ENCODE results near the gene CYP4F8. TPM values are rescaled to one million over a fixed set of nuclear protein-coding genes. Genes with fewer than 3 reads are reported as not detected.
"Not testable (repeated sequence)": the region's sequence is repeated elsewhere in the genome, so short reads cannot be mapped to it uniquely, and the experiment has no call there.

CYP4F8 gene
- total RNA-seq, 1 donor from 2014 or later: not detected

DNA sequence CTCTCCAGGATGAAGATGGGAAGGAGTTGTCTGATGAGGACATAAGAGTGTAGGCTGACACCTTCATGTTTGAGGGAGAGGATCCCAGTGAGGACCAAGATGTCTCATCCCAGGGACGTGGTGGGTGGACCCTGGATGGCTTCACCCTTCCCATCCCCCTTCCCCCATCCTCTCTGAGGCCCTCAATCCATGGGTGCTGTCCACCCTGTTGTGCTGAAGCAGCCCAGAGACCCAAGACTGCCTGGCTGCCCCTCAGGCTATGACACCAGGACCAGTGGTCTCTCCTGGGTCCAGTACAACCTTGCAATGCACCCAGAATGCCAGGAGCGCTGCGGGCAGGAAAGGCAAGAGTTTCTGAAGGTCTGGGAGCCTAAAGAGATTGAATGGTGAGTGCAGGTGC is 54.4 kb downstream of the CYP4F8 start:
- Mint-ChIP-seq H3K9me3 (no peaks in the 10 kb centered on the region), H3K36me3 (ENCODE audit: low read depth) (no peaks in the 10 kb centered on the region), H3K27ac (no peak overlapping the region), H3K4me3 (ENCODE audit: low read depth) (no peak overlapping the region), H3K4me1 (ENCODE audit: low read depth) (no peaks in the 10 kb centered on the region), H3K27me3 (ENCODE audit: low read depth) (no peaks in the 10 kb centered on the region)
- no peak for DNase-seq (ENCODE audit: low spot score)
- intact Hi-C loops (cut with micrococcal nuclease): no loop called here

DNA sequence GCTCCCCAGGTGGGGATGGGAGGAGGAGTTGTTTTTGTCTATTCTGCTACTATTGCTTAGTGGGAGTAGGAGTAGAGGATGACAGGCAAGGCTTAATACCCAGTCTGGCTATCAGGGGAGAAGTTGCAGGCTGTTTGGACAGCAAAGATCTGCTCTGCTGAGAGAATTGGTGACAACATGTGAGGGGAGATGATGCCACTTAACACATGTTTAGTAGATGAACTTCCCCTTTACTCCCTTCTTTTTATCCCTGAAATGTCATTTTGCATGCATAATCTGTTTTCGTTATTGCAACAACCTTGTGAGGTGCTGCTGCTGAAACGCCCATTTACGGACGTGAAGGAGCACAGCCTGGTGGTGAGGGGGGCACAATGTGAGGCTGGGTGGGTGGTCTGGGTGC is 54.9 kb downstream of the CYP4F8 start:
- Mint-ChIP-seq H3K9me3 (no peaks in the 10 kb centered on the region), H3K36me3 (ENCODE audit: low read depth) (no peaks in the 10 kb centered on the region), H3K4me1 (ENCODE audit: low read depth) (no peaks in the 10 kb centered on the region), H3K27ac (no peak overlapping the region), H3K4me3 (ENCODE audit: low read depth) (no peak overlapping the region), H3K27me3 (ENCODE audit: low read depth) (no peaks in the 10 kb centered on the region)
- intact Hi-C loops (cut with micrococcal nuclease): no loop called here
- DNase-seq (ENCODE audit: low spot score): no peak

DNA sequence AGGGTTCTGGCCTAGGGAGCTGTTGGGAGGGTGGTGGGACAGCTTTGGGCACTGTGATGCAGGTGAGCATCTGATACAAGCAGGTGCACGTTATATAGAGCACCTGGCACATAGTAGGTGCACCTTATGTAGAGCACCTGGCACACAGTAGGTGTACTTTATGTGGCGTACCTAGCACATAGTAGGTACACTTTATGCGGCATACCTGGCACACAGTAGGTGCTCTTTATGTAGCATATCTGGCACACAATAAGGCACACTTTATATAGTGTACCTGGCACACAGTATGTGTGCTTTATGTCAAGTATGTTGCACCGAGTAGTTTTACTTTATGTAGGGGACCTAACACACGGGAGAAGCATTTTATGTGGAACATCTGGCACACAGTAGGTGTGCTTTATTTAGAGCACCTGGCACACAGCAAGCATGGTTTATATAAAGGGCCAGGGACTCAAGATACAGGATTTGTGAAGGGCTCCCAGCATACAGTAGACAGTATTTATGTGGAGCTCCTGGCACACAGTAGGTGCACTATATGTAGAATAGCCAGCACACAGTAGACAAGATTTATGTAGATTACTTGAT is 56.3 kb downstream of the CYP4F8 start:
- Mint-ChIP-seq H3K27me3 (ENCODE audit: low read depth) (no peaks in the 10 kb centered on the region), H3K36me3 (ENCODE audit: low read depth) (no peaks in the 10 kb centered on the region), H3K4me1 (ENCODE audit: low read depth) (no peaks in the 10 kb centered on the region), H3K4me3 (ENCODE audit: low read depth) (no peak overlapping the region), H3K27ac (no peak overlapping the region), H3K9me3 (peaks cover 5% of the 10 kb centered on the region)
- no peak for DNase-seq (ENCODE audit: low spot score)
- intact Hi-C loops (cut with micrococcal nuclease): no loop called here

DNA sequence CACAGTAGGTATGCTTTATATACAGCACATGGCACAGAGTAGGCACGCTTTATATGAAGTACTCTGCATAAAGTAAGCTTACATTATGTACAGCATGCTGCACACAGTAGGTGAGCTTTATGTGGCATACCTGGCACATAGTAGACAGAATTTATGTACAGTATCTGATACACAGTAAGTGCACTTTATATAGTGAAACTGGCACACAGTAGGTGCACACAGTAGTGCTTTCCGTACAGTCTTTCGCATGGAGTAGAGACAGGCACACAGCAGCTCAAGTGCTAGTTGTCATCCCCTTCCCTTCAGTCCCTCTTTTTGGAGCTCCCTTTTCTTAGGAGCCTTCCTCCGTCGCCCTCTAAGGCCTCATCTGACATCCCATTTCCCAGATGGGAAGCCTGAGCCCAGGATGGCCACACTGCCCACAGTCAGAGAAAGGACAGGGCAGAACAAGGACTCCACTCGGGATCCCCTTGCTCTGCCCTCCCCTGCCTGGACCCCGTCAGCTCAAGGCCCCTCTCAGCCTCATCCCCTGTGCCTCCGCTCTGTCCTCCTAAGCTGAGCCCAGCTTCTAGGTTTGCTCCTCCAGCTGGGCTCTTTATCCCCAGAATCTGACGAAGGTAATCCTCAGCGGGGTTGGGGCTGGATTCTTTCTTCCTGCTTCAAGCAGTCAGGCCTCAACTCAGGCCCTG is 57.0 kb downstream of the CYP4F8 start:
- H3K27me3 Mint-ChIP-seq (ENCODE audit: low read depth): no peaks in the 10 kb centered on the region
- no peak overlapping the region for H3K27ac Mint-ChIP-seq
- peaks cover 9% of the 10 kb centered on the region for H3K9me3 Mint-ChIP-seq
- DNase-seq (ENCODE audit: low spot score): no peak
- no peaks in the 10 kb centered on the region for H3K36me3 Mint-ChIP-seq (ENCODE audit: low read depth)
- no peak overlapping the region for H3K4me3 Mint-ChIP-seq (ENCODE audit: low read depth)
- intact Hi-C loops (cut with micrococcal nuclease): no loop called here
- H3K4me1 Mint-ChIP-seq (ENCODE audit: low read depth): no peaks in the 10 kb centered on the region

DNA sequence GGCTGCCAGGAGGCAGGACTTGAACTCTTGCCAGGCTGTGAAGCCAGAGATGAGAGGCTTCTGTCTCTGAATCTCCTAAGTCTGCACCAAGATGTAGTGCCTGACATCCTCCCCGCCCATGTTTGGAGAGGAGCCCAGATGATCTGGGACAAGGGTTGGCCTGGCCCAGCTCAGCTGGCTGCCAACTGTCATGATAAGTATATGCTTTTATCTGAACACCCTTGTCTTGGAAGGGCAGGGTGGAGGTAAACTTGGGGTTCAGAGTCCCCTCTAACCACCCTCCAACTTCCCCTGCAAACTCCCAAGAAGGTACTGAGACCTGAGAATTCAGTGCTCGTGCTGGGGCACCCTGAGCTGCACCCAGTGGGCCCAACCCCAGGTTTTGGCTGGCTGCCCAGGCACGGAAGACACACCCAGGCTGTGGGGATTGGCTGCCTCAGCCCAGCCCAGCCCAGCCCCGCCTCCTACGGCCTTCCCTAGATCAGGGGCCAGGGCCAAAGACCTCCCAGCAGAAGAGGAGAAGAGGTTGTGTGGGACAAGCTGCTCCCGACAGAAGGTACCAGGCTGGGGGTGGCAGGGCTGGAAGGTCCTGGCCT is 57.7 kb downstream of the CYP4F8 start, which contains the start of gene CYP4F12:
CYP4F12 (plus strand) TSS at position 508 of the 596 bp plus-strand sequence. CDS start 443 bp downstream, outside the sequence.
- Mint-ChIP-seq H3K4me3 (ENCODE audit: low read depth) (no peak within 1 kb of the TSS), H3K27me3 (ENCODE audit: low read depth) (no peaks in the 10 kb centered on the region), H3K27ac (no peak within 1 kb of the TSS), H3K36me3 (ENCODE audit: low read depth) (no peaks in the 10 kb centered on the region), H3K9me3 (peaks cover 12% of the 10 kb centered on the region), H3K4me1 (ENCODE audit: low read depth) (no peaks in the 10 kb centered on the region)
- intact Hi-C loops (cut with micrococcal nuclease): no loop called here
- DNase-seq (ENCODE audit: low spot score): no peak

DNA sequence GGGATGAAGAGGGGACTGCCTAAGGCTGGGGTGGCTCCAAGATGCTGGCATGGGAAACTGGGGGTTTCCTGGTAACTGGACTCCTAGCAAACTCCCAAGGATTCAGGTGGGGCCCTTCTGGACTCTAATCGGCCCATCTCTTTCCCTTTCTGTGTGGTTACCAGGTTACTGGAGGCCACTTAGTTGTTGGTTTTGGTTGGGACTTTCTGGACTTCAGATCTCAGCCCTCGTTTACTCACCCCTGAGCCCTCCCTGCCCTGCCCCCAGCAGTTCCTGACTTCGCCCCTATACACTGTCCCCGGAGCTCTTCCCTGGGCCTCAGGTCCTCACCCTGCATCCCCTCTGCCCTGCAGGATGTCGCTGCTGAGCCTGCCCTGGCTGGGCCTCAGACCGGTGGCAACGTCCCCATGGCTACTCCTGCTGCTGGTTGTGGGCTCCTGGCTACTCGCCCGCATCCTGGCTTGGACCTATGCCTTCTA is 58.2 kb downstream of the CYP4F8 start:
- Mint-ChIP-seq H3K4me3 (ENCODE audit: low read depth) (no peak overlapping the region), H3K9me3 (peaks cover 17% of the 10 kb centered on the region), H3K4me1 (ENCODE audit: low read depth) (no peaks in the 10 kb centered on the region), H3K27me3 (ENCODE audit: low read depth) (no peaks in the 10 kb centered on the region), H3K27ac (no peak overlapping the region), H3K36me3 (ENCODE audit: low read depth) (no peaks in the 10 kb centered on the region)
- no peak for DNase-seq (ENCODE audit: low spot score)
- intact Hi-C loops (cut with micrococcal nuclease): no loop called here

DNA sequence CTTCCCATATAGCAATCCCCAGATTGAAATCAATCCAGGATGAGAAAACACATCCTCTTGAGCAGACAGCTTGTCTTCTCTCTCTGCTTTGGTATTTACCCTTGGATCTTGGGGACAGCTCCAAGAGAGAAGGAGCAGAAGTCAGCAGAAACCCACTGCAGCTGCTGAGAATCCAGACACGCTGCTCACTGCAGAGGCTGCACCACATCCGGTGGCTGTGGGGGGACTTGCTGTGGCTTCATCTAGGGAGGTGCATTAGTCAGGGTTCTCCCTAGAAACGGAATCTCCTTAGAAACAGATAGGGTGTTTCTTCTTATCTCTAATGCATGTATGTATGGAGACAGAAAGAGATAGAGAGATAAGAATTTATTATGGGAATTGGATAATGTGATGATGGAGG is 60.5 kb downstream of the CYP4F8 start:
- no peaks in the 10 kb centered on the region for H3K27me3 Mint-ChIP-seq (ENCODE audit: low read depth)
- H3K4me1 Mint-ChIP-seq (ENCODE audit: low read depth): no peaks in the 10 kb centered on the region
- intact Hi-C loops (cut with micrococcal nuclease): no loop called here
- H3K27ac Mint-ChIP-seq: no peak overlapping the region
- H3K9me3 Mint-ChIP-seq: peaks cover 24% of the 10 kb centered on the region
- DNase-seq (ENCODE audit: low spot score): no peak
- H3K36me3 Mint-ChIP-seq (ENCODE audit: low read depth): no peaks in the 10 kb centered on the region
- H3K4me3 Mint-ChIP-seq (ENCODE audit: low read depth): no peak overlapping the region

DNA sequence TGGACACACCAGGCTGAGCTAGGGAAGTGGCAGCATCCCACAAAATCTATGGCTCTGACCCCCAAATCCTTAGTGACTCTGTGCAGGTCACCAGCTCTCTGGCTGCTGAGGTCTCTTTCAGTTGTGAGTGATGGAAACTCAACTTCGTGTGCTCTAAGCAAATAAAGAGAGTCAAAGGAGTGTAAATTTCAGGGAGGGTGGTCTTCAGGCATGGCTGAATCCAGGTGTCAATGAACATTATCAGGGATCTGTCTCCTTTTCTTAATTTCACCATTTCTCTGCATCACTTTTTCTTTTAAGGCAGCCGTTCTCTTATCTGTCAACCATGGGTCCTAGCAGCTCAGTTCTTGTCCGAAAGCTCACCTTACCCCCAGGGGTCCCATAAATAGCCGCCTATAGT is 64.1 kb downstream of the CYP4F8 start:
- Mint-ChIP-seq H3K27ac (no peak overlapping the region), H3K9me3 (peaks cover 24% of the 10 kb centered on the region), H3K27me3 (ENCODE audit: low read depth) (no peaks in the 10 kb centered on the region), H3K36me3 (ENCODE audit: low read depth) (no peaks in the 10 kb centered on the region), H3K4me3 (ENCODE audit: low read depth) (no peak overlapping the region), H3K4me1 (ENCODE audit: low read depth) (no peaks in the 10 kb centered on the region)
- DNase-seq (ENCODE audit: low spot score): no peak
- intact Hi-C loops (cut with micrococcal nuclease): no loop called here

DNA sequence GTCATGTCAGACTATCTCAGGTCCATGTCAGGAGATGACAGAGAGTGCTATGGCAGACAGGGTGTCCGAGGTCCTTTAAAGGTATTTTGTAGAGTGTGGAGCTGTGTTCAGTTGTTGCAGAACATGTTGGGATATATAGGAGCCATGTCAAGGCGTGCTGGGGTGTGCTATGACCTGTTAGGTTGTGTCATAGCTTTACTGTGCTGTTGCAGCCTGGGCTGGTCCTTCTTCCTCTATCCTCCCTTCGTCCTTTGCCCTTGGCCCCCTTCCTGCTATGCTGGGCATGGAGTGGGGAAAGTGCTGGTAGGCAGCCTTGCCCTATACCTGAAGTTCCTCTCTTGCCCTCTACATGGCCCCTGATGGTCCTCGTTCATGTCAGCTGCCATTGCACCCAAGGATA is 64.8 kb downstream of the CYP4F8 start:
- DNase-seq (ENCODE audit: low spot score); H3K27ac Mint-ChIP-seq; intact Hi-C loops (cut with micrococcal nuclease); H3K4me1 Mint-ChIP-seq (ENCODE audit: low read depth); H3K4me3 Mint-ChIP-seq (ENCODE audit: low read depth); H3K36me3 Mint-ChIP-seq (ENCODE audit: low read depth); H3K27me3 Mint-ChIP-seq (ENCODE audit: low read depth): not testable (repeated sequence)
- H3K9me3 Mint-ChIP-seq: peaks cover 24% of the 10 kb centered on the region

Other genes with a start within 250 kb of the CYP4F8 start
- gene AKAP8, start 235.4 kb upstream of the CYP4F8 start, total RNA-seq: 56.0 and 62.1 TPM in 2 replicates
- 76.6 and 87.4 TPM in 2 replicates for gene AKAP8L, start 196.2 kb upstream of the CYP4F8 start, total RNA-seq
- 30.1 and 30.4 TPM in 2 replicates for gene WIZ, start 165.3 kb upstream of the CYP4F8 start, total RNA-seq
- 107 TPM in 2 replicates for gene RASAL3, start 150.7 kb upstream of the CYP4F8 start, total RNA-seq
- gene PGLYRP2, start 135.7 kb upstream of the CYP4F8 start, total RNA-seq: not detected in 2 replicates
- 0.14 TPM in 2 replicates for gene CYP4F22, start 106.7 kb upstream of the CYP4F8 start, total RNA-seq
- gene CYP4F3, start 25.7 kb downstream of the CYP4F8 start, total RNA-seq: 0.09 and 0.14 TPM in 2 replicates
- gene CYP4F12, start 57.9 kb downstream of the CYP4F8 start, total RNA-seq: not detected in 2 replicates
- not detected in 2 replicates for gene OR10H2, start 112.8 kb downstream of the CYP4F8 start, total RNA-seq
- gene OR10H3, start 122.8 kb downstream of the CYP4F8 start, total RNA-seq: not detected in 2 replicates
- not detected in 2 replicates for gene OR10H5, start 172.4 kb downstream of the CYP4F8 start, total RNA-seq
- 0.05 TPM in 1 of 2 replicates, not detected in the other for gene OR10H1, start 200.4 kb downstream of the CYP4F8 start, total RNA-seq

All from activated T-helper 2 cell treated with anti-CD3 and anti-CD28 coated beads, Interferon-gamma antibody, Interleukin-2, Interleukin-4, amounts not matched to agents 10 μg/mL and 5 μg/mL and 100 μg/mL, durations not matched to agents 14 hours and 24 hours and 36 hours (primary cell).